Tongue (tissue), 2 donors: ENCODE results near the gene NIPBL. TPM values are rescaled to one million over a fixed set of nuclear protein-coding genes. Genes with fewer than 3 reads are reported as not detected.
"Not testable (repeated sequence)": the region's sequence is repeated elsewhere in the genome, so short reads cannot be mapped to it uniquely, and the experiment has no call there.

Experiments used
- DNase-seq: peaks from one replicate; pipeline ENCODE4 v3.0.0-alpha.2; 2015
- total RNA-seq: library from RNA; depleted of rRNA; stranded (reverse); fragments of >200 nt; gene quantifications from one replicate; pipeline ENCODE4 v1.2.3, GENCODE V29; 2014

NIPBL gene
- total RNA-seq, 1 donor from 2014 or later, result 73.5 TPM

- no peak for DNase-seq
Measured at GRCh38 chr5:37090123-37090726, 213.7 kb downstream of the NIPBL start.

GRCh38 chr5:37090781-37091180 lies 214.2 kb downstream of the NIPBL start:
- DNase-seq, result no peak

- not testable (repeated sequence) for DNase-seq
Measured at GRCh38 chr5:37093795-37094194, 217.2 kb downstream of the NIPBL start.

GRCh38 chr5:37099267-37099666 lies 222.7 kb downstream of the NIPBL start:
- DNase-seq, result not testable (repeated sequence)

- DNase-seq, result no peak
Measured at GRCh38 chr5:37103302-37103701, 226.7 kb downstream of the NIPBL start.

GRCh38 chr5:37109338-37109737 lies 232.8 kb downstream of the NIPBL start:
- no peak for DNase-seq

- no peak for DNase-seq
Measured at GRCh38 chr5:37110135-37110534, 233.6 kb downstream of the NIPBL start.

- DNase-seq, result no peak
Measured at GRCh38 chr5:37111426-37112382, 235.1 kb downstream of the NIPBL start.

GRCh38 chr5:37112383-37112991 lies 235.9 kb downstream of the NIPBL start:
- DNase-seq, result no peak
